ENCODE data around the gene RNF182. TPM values are rescaled to one million over a fixed set of nuclear protein-coding genes. Genes with fewer than 3 reads are reported as not detected.
"Not testable (repeated sequence)": the region's sequence is repeated elsewhere in the genome, so short reads cannot be mapped to it uniquely, and the experiment has no call there.

Gene RNF182
- not detected in 2 replicates for total RNA-seq

GRCh38 chr6:13924949-13925881 lies at the start of gene RNF182:
RNF182 (plus strand) TSS chr6:13924952; CDS start chr6:13977120, 52,168 bp downstream.
- intact Hi-C loops (cut with micrococcal nuclease) = loop anchor here (5.0 kb wide), 1 partner anchor 128 kb away; no protein-coding TSS in a partner anchor

- intact Hi-C loops (cut with micrococcal nuclease) = no loop called here
Observed at GRCh38 chr6:13877051-13877450, 47.7 kb upstream of the RNF182 start.

GRCh38 chr6:13880061-13880663 lies 44.6 kb upstream of the RNF182 start:
- intact Hi-C loops (cut with micrococcal nuclease) = not testable (repeated sequence)

GRCh38 chr6:13881621-13882165 lies 43.1 kb upstream of the RNF182 start:
- intact Hi-C loops (cut with micrococcal nuclease) = no loop called here

GRCh38 chr6:13883966-13884365 lies 40.8 kb upstream of the RNF182 start:
- intact Hi-C loops (cut with micrococcal nuclease) = no loop called here

- intact Hi-C loops (cut with micrococcal nuclease) = no loop called here
Observed at GRCh38 chr6:13884397-13884796, 40.4 kb upstream of the RNF182 start.

GRCh38 chr6:13885601-13886000 lies 39.2 kb upstream of the RNF182 start:
- intact Hi-C loops (cut with micrococcal nuclease) = no loop called here

- intact Hi-C loops (cut with micrococcal nuclease) = no loop called here
Observed at GRCh38 chr6:13886949-13887348, 37.8 kb upstream of the RNF182 start.

GRCh38 chr6:13892017-13892645 lies 32.6 kb upstream of the RNF182 start:
- intact Hi-C loops (cut with micrococcal nuclease) = no loop called here

- intact Hi-C loops (cut with micrococcal nuclease) = no loop called here
Observed at GRCh38 chr6:13902922-13903321, 21.8 kb upstream of the RNF182 start.

GRCh38 chr6:13903364-13903763 lies 21.4 kb upstream of the RNF182 start:
- intact Hi-C loops (cut with micrococcal nuclease) = no loop called here

- intact Hi-C loops (cut with micrococcal nuclease) = loop anchor here (5.0 kb wide), 1 partner anchor 300 kb away; no protein-coding TSS in a partner anchor
Observed at GRCh38 chr6:13907001-13907350, 17.8 kb upstream of the RNF182 start.

GRCh38 chr6:13907614-13908215 lies 17.0 kb upstream of the RNF182 start:
- intact Hi-C loops (cut with micrococcal nuclease) = loop anchor here (2.0 to 5.0 kb wide), 2 partner anchors 167 to 300 kb away; no protein-coding TSS in a partner anchor

GRCh38 chr6:13908955-13909381 lies 15.8 kb upstream of the RNF182 start:
- intact Hi-C loops (cut with micrococcal nuclease) = loop anchor here (1.0 to 5.0 kb wide), 7 partner anchors 114 to 1714 kb away; no protein-coding TSS in a partner anchor

- intact Hi-C loops (cut with micrococcal nuclease) = no loop called here
Observed at GRCh38 chr6:13910443-13910842, 14.3 kb upstream of the RNF182 start.

GRCh38 chr6:13911337-13911736 lies 13.4 kb upstream of the RNF182 start:
- intact Hi-C loops (cut with micrococcal nuclease) = loop anchor here (1.0 kb wide), 1 partner anchor 11 kb away; no protein-coding TSS in a partner anchor

GRCh38 chr6:13913226-13914001 lies 11.3 kb upstream of the RNF182 start:
- intact Hi-C loops (cut with micrococcal nuclease) = no loop called here

- intact Hi-C loops (cut with micrococcal nuclease) = no loop called here
Observed at GRCh38 chr6:13914351-13914750, 10.4 kb upstream of the RNF182 start.

GRCh38 chr6:13915561-13916229 lies 9.1 kb upstream of the RNF182 start:
- intact Hi-C loops (cut with micrococcal nuclease) = no loop called here
